Natural killer cell (primary cell): ENCODE results near the gene RNU6-1. TPM values are rescaled to one million over a fixed set of nuclear protein-coding genes. Genes with fewer than 3 reads are reported as not detected.

Experiments
- ATAC-seq, 3 donors: fragments of 150-1000 bp in 2 of 3; fragments of 200-7000 bp in 1 of 3; cut with Tn5 transposase; 1 replicate in 1 of 3; 2 replicates in 2 of 3; pipeline ENCODE4 v1.10.0; 2021; ENCODE audit warnings: mild to moderate bottlenecking in 2 of 3, moderate library complexity in 2 of 3
- DNase-seq, 2 donors: peaks; one replicate each; pipeline versions ENCODE4 v3.0.0 to v3.0.0-alpha.2; 2013 to 2021; ENCODE audit warnings: mixed read lengths in 1 of 2
- H3K27ac ChIP-seq: one replicate; pipeline ENCODE4 v1.5.1; 2013; ENCODE audit warnings: mild to moderate bottlenecking, low read length
- H3K27me3 ChIP-seq: one replicate; pipeline ENCODE4 v1.6.1; 2013; ENCODE audit warnings: low read length; ENCODE audit not compliant: control insufficient read depth, insufficient read depth
- H3K36me3 ChIP-seq: one replicate; pipeline ENCODE4 v1.6.1; 2013; ENCODE audit warnings: low read length; ENCODE audit not compliant: control insufficient read depth, insufficient read depth
- H3K4me1 ChIP-seq: one replicate; pipeline ENCODE4 v1.6.1; 2013; ENCODE audit warnings: low read length; ENCODE audit not compliant: control insufficient read depth, insufficient read depth
- H3K4me3 ChIP-seq: one replicate; pipeline ENCODE4 v1.5.1; 2013; ENCODE audit warnings: low read length
- H3K9me3 ChIP-seq: one replicate; pipeline ENCODE4 v1.6.1; 2013; ENCODE audit warnings: low read length; ENCODE audit not compliant: control insufficient read depth, insufficient read depth
- H3K27ac Mint-ChIP-seq, 2 donors: one replicate each; pipeline ENCODE4 v1.8.0; 2022; ENCODE audit warnings: mild to moderate bottlenecking in 2 of 2, mixed read lengths in 2 of 2, moderate library complexity in 1 of 2
- H3K27me3 Mint-ChIP-seq, 2 donors: one replicate each; pipeline ENCODE4 v1.8.0; 2022; ENCODE audit warnings: low read depth in 2 of 2, mixed read lengths in 2 of 2
- H3K36me3 Mint-ChIP-seq: one replicate; pipeline ENCODE4 v1.8.0; 2022; ENCODE audit warnings: mixed read lengths
- H3K4me1 Mint-ChIP-seq, 2 donors: one replicate each; pipeline ENCODE4 v1.8.0; 2022; ENCODE audit warnings: mixed read lengths in 2 of 2
- H3K4me3 Mint-ChIP-seq: one replicate; pipeline ENCODE4 v1.8.0; 2022; ENCODE audit warnings: mild to moderate bottlenecking, moderate library complexity, mixed read lengths
- H3K9me3 Mint-ChIP-seq, 2 donors: one replicate each; pipeline ENCODE4 v1.8.0; 2022; ENCODE audit warnings: mixed read lengths in 2 of 2
- WGBS: methylation state at CpG from one replicate; pipeline ENCODE4 v1.1.7; 2013; ENCODE audit warnings: missing lambda C conversion rate; ENCODE audit not compliant: insufficient coverage; 5-methylcytosine and 5-hydroxymethylcytosine counted together
- intact Hi-C: fragments of 100-400 bp; cut with micrococcal nuclease; formaldehyde crosslinking; loops from one replicate; pipeline ENCODE4 v1.14.2; 2022
- total RNA-seq, 4 donors: library from RNA; stranded (reverse); fragments of 120-200 nt in 1 of 4; gene quantifications; one replicate each; pipeline versions ENCODE4 v1.2.3 to v1.2.4, GENCODE V29; 2013 to 2022
- TF ChIP-seq, protein P1 (sequence below): fragments of 200-600 bp; IDR thresholded peaks from one replicate; pipeline ENCODE4 v1.8.0; 2022; ENCODE audit warnings: antibody characterized with exemption

Gene RNU6-1
- total RNA-seq, 3 donors from 2014 or later (not counting 1 experiment from before 2014, with no cell fraction given): not detected

DNA sequence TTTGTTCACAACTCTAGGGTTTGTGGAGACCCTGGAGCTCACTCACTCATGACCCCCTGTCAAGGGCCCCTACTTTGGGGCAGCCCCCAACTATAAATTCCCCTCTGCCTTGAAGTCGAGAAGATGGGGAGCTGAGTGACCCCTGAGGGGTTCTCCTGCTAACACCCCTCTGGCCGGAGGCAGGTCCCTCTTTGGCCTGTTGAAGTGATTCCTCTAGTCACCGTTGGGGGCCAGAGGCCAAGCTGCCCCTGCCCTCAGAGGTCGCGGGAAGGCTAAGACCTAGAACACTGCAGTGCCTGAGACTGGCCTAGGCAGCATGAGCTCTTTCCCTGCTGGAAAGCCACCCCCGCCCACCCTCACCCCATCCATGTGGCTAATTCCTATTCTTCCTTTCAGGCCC lies 30.0 kb downstream of the RNU6-1 start:
- Mint-ChIP-seq H3K4me3 (no peak overlapping the region), H3K9me3 (no peaks in the 10 kb centered on the region), H3K27ac (no peak overlapping the region), H3K27me3 (no peaks in the 10 kb centered on the region), H3K4me1 (peaks cover 0 to 10% of the 10 kb centered on the region in 2 donors), H3K36me3 (no peaks in the 10 kb centered on the region)
- intact Hi-C loops: no loop called here
- H3K27me3 ChIP-seq: no peaks in the 10 kb centered on the region
- no peaks in the 10 kb centered on the region for H3K36me3 ChIP-seq
- TF ChIP-seq, protein P1, sequence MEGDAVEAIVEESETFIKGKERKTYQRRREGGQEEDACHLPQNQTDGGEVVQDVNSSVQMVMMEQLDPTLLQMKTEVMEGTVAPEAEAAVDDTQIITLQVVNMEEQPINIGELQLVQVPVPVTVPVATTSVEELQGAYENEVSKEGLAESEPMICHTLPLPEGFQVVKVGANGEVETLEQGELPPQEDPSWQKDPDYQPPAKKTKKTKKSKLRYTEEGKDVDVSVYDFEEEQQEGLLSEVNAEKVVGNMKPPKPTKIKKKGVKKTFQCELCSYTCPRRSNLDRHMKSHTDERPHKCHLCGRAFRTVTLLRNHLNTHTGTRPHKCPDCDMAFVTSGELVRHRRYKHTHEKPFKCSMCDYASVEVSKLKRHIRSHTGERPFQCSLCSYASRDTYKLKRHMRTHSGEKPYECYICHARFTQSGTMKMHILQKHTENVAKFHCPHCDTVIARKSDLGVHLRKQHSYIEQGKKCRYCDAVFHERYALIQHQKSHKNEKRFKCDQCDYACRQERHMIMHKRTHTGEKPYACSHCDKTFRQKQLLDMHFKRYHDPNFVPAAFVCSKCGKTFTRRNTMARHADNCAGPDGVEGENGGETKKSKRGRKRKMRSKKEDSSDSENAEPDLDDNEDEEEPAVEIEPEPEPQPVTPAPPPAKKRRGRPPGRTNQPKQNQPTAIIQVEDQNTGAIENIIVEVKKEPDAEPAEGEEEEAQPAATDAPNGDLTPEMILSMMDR: no peak
- H3K27ac ChIP-seq: no peak overlapping the region
- H3K4me3 ChIP-seq: no peak overlapping the region
- H3K9me3 ChIP-seq: no peaks in the 10 kb centered on the region
- H3K4me1 ChIP-seq: no peaks in the 10 kb centered on the region
- no peak for DNase-seq
- ATAC-seq: no peak
- WGBS: 94% methylated on average over 6 of the region's 6 CpGs

DNA sequence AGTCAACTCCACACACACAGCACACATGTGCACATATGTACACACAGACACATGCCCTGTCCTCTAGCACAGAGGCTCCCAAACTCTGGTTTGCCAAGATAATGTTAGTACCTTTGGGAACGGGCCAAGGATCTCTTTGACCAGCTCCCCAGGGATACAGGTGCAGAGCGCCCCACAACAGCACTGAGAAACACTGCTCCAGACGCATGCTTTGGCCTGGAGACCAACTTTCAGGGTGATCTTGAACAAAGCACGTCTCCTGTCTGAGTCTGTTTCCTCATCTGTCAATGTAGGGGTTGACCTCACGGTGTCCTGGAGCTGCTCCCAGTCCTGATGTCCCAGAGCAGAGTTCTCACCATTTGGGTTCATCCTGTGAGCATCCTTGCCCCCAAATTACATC lies 30.4 kb downstream of the RNU6-1 start:
- Mint-ChIP-seq H3K4me1 (peaks cover 0 to 10% of the 10 kb centered on the region in 2 donors), H3K9me3 (no peaks in the 10 kb centered on the region), H3K27me3 (no peaks in the 10 kb centered on the region), H3K4me3 (no peak overlapping the region), H3K27ac (no peak overlapping the region), H3K36me3 (no peaks in the 10 kb centered on the region)
- ATAC-seq: no peak
- no peak overlapping the region for H3K27ac ChIP-seq
- no peaks in the 10 kb centered on the region for H3K9me3 ChIP-seq
- TF ChIP-seq, protein P1: no peak
- DNase-seq: no peak
- intact Hi-C loops: no loop called here
- H3K27me3 ChIP-seq: no peaks in the 10 kb centered on the region
- H3K36me3 ChIP-seq: no peaks in the 10 kb centered on the region
- no peaks in the 10 kb centered on the region for H3K4me1 ChIP-seq
- H3K4me3 ChIP-seq: no peak overlapping the region
- 96% methylated on average over 5 of the region's 5 CpGs for WGBS

DNA sequence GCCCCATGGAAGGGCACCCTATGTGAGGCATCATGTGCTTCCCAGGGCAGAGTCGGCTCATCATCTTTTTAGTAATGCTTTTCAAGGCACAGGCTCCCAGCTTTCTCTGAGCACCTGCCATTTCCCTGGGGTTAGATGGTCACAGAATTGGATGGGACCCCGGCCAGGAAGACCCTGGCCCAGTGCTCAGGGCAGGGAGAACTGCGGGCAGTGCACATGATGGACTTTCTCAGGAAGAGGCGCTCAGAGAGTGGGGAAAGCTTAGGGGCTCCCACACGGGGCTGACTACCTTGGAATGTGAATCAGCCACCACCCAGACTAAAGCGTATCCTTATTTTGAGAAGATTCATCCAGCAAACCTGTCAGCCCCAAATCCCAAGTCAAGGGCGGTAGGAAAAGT lies 31.0 kb downstream of the RNU6-1 start:
- ATAC-seq (no peak), DNase-seq (no peak)
- H3K9me3 Mint-ChIP-seq: no peaks in the 10 kb centered on the region
- intact Hi-C loops: no loop called here
- TF ChIP-seq, protein P1: no peak
- Histone ChIP-seq H3K4me3 (no peak overlapping the region), H3K27me3 (no peaks in the 10 kb centered on the region), H3K36me3 (no peaks in the 10 kb centered on the region), H3K9me3 (no peaks in the 10 kb centered on the region), H3K27ac (no peak overlapping the region), H3K4me1 (no peaks in the 10 kb centered on the region)
- 94% methylated on average over 7 of the region's 7 CpGs for WGBS
- H3K27me3 Mint-ChIP-seq: no peaks in the 10 kb centered on the region
- no peaks in the 10 kb centered on the region for H3K36me3 Mint-ChIP-seq
- H3K4me3 Mint-ChIP-seq: no peak overlapping the region
- H3K27ac Mint-ChIP-seq: no peak overlapping the region
- peaks cover 0 to 10% of the 10 kb centered on the region in 2 donors for H3K4me1 Mint-ChIP-seq

DNA sequence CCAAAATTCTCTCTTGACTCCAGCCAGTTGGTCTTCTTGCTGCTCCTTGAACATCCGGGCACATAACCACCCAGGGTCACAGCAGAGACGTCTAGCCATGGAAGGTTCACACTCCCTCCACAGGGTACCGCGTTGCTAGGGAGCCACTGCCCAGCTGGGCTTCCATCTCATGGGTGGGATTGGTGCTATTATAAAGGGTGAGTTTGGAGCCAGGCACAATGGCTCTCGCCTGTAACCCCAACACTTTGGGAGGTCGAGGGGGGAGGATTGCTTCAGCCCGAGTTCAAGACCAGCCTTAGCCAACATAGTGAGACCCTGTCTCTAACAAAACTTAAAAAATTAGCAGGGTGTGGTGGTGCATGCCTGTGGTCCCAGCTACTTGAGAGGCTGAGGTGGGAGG lies 32.0 kb downstream of the RNU6-1 start:
- no peaks in the 10 kb centered on the region for H3K27me3 ChIP-seq
- H3K4me3 ChIP-seq: no peak overlapping the region
- Mint-ChIP-seq H3K4me1 (peaks cover 0 to 10% of the 10 kb centered on the region in 2 donors), H3K9me3 (no peaks in the 10 kb centered on the region), H3K27ac (no peak overlapping the region), H3K36me3 (no peaks in the 10 kb centered on the region), H3K4me3 (no peak overlapping the region), H3K27me3 (no peaks in the 10 kb centered on the region)
- H3K9me3 ChIP-seq: no peaks in the 10 kb centered on the region
- DNase-seq (no peak), ATAC-seq (no peak)
- WGBS: 95% methylated on average over 5 of the region's 7 CpGs
- intact Hi-C loops: no loop called here
- no peaks in the 10 kb centered on the region for H3K36me3 ChIP-seq
- H3K27ac ChIP-seq: no peak overlapping the region
- TF ChIP-seq, protein P1: no peak
- no peaks in the 10 kb centered on the region for H3K4me1 ChIP-seq
